ENCODE results near the gene HTR5A. TPM values are rescaled to one million over a fixed set of nuclear protein-coding genes. Genes with fewer than 3 reads are reported as not detected.

HTR5A gene
- total RNA-seq, 2 experiments from 2014 or later: not detected

DNA sequence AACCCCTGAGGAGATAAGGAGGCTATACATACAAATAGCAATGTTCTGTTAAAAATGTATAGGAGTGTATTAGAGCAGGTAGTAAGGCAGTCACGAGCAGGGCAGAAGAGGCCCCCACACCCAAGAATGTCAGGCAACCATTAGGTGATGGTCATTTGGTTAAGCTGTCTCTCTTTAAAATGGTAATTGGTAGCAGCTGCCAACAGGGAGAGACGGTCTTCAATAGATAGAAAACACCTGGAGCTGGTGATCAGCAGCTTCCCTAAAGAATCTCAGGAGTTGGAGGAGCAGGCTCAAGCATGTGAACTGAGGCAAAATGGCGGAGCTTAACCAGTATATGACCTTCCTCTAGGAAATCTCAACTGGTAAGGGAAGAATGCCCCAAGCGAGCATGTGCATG, 26.4 kb upstream of the HTR5A start:
- no peaks in the 10 kb centered on the region for H3K27me3 ChIP-seq (ENCODE audit: control insufficient read depth in 1 of 2, insufficient read depth in 2 of 2, low read length in 2 of 2)
- DNase-seq: no peak
- H3K4me3 ChIP-seq (ENCODE audit: low read length): no peak overlapping the region
- Mint-ChIP-seq H3K4me1 (ENCODE audit: low read depth) (no peaks in the 10 kb centered on the region), H3K27me3 (peaks cover 21% of the 10 kb centered on the region), H3K4me3 (no peak overlapping the region), H3K27ac (no peak overlapping the region), H3K36me3 (ENCODE audit: low read depth) (no peaks in the 10 kb centered on the region), H3K9me3 (no peaks in the 10 kb centered on the region)
- no peak overlapping the region for H3K27ac ChIP-seq (ENCODE audit: low read depth in 1 of 2, low read length in 2 of 2)
- ChIA-PET CTCF (no interaction called here), POLR2A (no interaction called here)
- ATAC-seq (ENCODE audit: poor library complexity): no peak
- H3K9me3 ChIP-seq (ENCODE audit: control insufficient read depth in 1 of 2, insufficient read depth in 1 of 2, low read length in 2 of 2): no peaks in the 10 kb centered on the region
- intact Hi-C loops (cut with DNase I, micrococcal nuclease): no loop called here
- TF ChIP-seq, protein P1, sequence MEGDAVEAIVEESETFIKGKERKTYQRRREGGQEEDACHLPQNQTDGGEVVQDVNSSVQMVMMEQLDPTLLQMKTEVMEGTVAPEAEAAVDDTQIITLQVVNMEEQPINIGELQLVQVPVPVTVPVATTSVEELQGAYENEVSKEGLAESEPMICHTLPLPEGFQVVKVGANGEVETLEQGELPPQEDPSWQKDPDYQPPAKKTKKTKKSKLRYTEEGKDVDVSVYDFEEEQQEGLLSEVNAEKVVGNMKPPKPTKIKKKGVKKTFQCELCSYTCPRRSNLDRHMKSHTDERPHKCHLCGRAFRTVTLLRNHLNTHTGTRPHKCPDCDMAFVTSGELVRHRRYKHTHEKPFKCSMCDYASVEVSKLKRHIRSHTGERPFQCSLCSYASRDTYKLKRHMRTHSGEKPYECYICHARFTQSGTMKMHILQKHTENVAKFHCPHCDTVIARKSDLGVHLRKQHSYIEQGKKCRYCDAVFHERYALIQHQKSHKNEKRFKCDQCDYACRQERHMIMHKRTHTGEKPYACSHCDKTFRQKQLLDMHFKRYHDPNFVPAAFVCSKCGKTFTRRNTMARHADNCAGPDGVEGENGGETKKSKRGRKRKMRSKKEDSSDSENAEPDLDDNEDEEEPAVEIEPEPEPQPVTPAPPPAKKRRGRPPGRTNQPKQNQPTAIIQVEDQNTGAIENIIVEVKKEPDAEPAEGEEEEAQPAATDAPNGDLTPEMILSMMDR (IDR thresholded peaks at IDR 0.05): no peak
- no peaks in the 10 kb centered on the region for H3K36me3 ChIP-seq (ENCODE audit: insufficient read depth, low read length)
- no peaks in the 10 kb centered on the region for H3K4me1 ChIP-seq (ENCODE audit: insufficient read depth, low read length)

GRCh38 chr7:155048006-155048405, 22.1 kb upstream of the HTR5A start:
- H3K9me3 ChIP-seq (ENCODE audit: control insufficient read depth in 1 of 2, insufficient read depth in 1 of 2, low read length in 2 of 2): no peaks in the 10 kb centered on the region
- Mint-ChIP-seq H3K27me3 (no peaks in the 10 kb centered on the region), H3K4me1 (ENCODE audit: low read depth) (no peaks in the 10 kb centered on the region), H3K9me3 (no peaks in the 10 kb centered on the region), H3K4me3 (no peak overlapping the region), H3K36me3 (ENCODE audit: low read depth) (no peaks in the 10 kb centered on the region), H3K27ac (no peak overlapping the region)
- TF ChIP-seq, protein P1 (IDR thresholded peaks at IDR 0.05): no peak
- ATAC-seq (ENCODE audit: poor library complexity) (no peak), DNase-seq (no peak)
- H3K4me3 ChIP-seq (ENCODE audit: low read length): no peak overlapping the region
- no peaks in the 10 kb centered on the region for H3K4me1 ChIP-seq (ENCODE audit: insufficient read depth, low read length)
- CTCF ChIA-PET: no interaction called here
- intact Hi-C loops (cut with DNase I, micrococcal nuclease): no loop called here
- no peak overlapping the region for H3K27ac ChIP-seq (ENCODE audit: low read depth in 1 of 2, low read length in 2 of 2)
- POLR2A ChIA-PET: no interaction called here
- H3K27me3 ChIP-seq (ENCODE audit: control insufficient read depth in 1 of 2, insufficient read depth in 2 of 2, low read length in 2 of 2): no peaks in the 10 kb centered on the region
- no peaks in the 10 kb centered on the region for H3K36me3 ChIP-seq (ENCODE audit: insufficient read depth, low read length)

DNA sequence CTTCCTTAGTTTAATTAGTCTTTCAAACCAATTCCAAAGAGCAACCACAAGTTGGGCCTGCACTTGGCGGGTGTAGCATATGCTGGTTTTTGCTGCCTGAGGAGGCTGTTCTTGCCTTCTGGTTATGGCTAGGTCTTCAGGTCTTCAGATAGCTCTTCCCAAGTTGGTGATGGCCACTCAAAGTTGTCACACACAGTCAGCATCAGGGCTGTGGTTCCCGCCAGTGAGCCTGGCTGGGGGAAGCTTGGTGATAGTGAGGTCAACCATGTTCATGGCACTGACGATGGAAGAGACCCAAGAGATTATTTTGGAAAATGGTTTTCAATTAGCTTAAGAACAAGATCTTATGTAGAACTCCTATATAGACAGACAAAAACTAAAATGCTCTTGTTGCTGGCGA, 18.8 kb upstream of the HTR5A start:
- POLR2A ChIA-PET: no interaction called here
- TF ChIP-seq, protein P1 (IDR thresholded peaks at IDR 0.05): no peak
- no peaks in the 10 kb centered on the region for H3K4me1 ChIP-seq (ENCODE audit: insufficient read depth, low read length)
- Mint-ChIP-seq H3K4me3 (no peak overlapping the region), H3K36me3 (ENCODE audit: low read depth) (no peaks in the 10 kb centered on the region), H3K9me3 (no peaks in the 10 kb centered on the region), H3K4me1 (ENCODE audit: low read depth) (no peaks in the 10 kb centered on the region), H3K27me3 (peaks cover 3% of the 10 kb centered on the region), H3K27ac (no peak overlapping the region)
- ATAC-seq (ENCODE audit: poor library complexity) (no peak), DNase-seq (no peak)
- no peak overlapping the region for H3K27ac ChIP-seq (ENCODE audit: low read depth in 1 of 2, low read length in 2 of 2)
- no peaks in the 10 kb centered on the region for H3K27me3 ChIP-seq (ENCODE audit: control insufficient read depth in 1 of 2, insufficient read depth in 2 of 2, low read length in 2 of 2)
- CTCF ChIA-PET: no interaction called here
- intact Hi-C loops (cut with DNase I, micrococcal nuclease): no loop called here
- H3K4me3 ChIP-seq (ENCODE audit: low read length): no peak overlapping the region
- peaks cover 0 to 4% of the 10 kb centered on the region in 2 experiments for H3K9me3 ChIP-seq (ENCODE audit: control insufficient read depth in 1 of 2, insufficient read depth in 1 of 2, low read length in 2 of 2)
- no peaks in the 10 kb centered on the region for H3K36me3 ChIP-seq (ENCODE audit: insufficient read depth, low read length)
